HAP-1 (cell line): Measurements from ENCODE around the gene SLC35D2.
A peak's percentile ranks its signal among the peaks of the same experiment; 100 is the strongest.
"Not testable (repeated sequence)": the region's sequence is repeated elsewhere in the genome, so short reads cannot be mapped to it uniquely, and the experiment has no call there.

Experiments
- DNase-seq, 2 experiments: peaks; one replicate each; pipeline ENCODE4 v3.0.0-alpha.2; 2016 to 2020; ENCODE audit warnings: low spot score in 2 of 2
- H3K27me3 ChIP-seq: fragments of 250-450 bp; sonication (Bioruptor Pico); 2 replicates; pipeline ENCODE4 v1.5.1; 2020; ENCODE audit warnings: low read depth, mild to moderate bottlenecking, moderate library complexity
- H3K36me3 ChIP-seq: fragments of 250-450 bp; sonication (Bioruptor Pico); replicated peaks from 2 replicates; pipeline ENCODE4 v1.5.1; 2020; ENCODE audit warnings: mild to moderate bottlenecking
- H3K4me1 ChIP-seq: fragments of 250-450 bp; sonication (Bioruptor Pico); 2 replicates; pipeline ENCODE4 v1.5.1; 2020; ENCODE audit warnings: mild to moderate bottlenecking
- H3K4me3 ChIP-seq: fragments of 250-450 bp; sonication (Bioruptor Pico); 2 replicates; pipeline ENCODE4 v1.5.1; 2020; ENCODE audit warnings: mild to moderate bottlenecking, moderate library complexity
- H3K9me3 ChIP-seq: fragments of 250-450 bp; sonication (Bioruptor Pico); 2 replicates; pipeline ENCODE4 v1.5.1; 2020; ENCODE audit warnings: mild to moderate bottlenecking, moderate library complexity
- in situ Hi-C: fragments of 300-500 bp; cut with MboI; formaldehyde crosslinking; loops from 3 replicates; pipeline ENCODE4 v1.14.3; 2020; ENCODE audit warnings: low sequenced_read_pairs, inconsistent platforms, mixed read lengths

SLC35D2 gene

DNA sequence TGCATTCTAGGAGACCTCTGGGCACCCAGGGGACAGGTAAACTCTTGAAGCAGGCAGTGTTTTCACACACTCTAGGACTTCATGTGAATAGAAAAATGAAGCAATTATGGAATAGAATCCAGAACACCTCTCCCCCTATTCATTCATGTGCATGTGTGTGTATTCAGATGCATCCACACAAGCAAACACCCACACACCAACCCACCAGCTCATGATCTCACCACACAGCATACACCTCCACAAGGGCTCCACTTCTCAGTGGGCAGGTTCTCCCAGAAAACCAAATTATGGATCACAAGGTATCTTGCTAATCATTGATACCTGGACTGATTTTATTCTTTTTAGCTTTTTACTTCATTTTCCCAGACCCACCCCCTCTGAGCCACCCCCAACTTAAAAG lies 60.3 kb downstream of the SLC35D2 start:
- no peaks in the 10 kb centered on the region for H3K36me3 ChIP-seq
- in situ Hi-C loops = loop anchor here (10.0 kb wide), 1 partner anchor 342 kb away; no protein-coding TSS in a partner anchor

GRCh38 chr9:96322736-96323135 lies 60.8 kb downstream of the SLC35D2 start:
- not testable (repeated sequence) for H3K4me1 ChIP-seq, H3K27me3 ChIP-seq, DNase-seq, H3K9me3 ChIP-seq, H3K36me3 ChIP-seq, H3K4me3 ChIP-seq
- in situ Hi-C loops = loop anchor here (10.0 kb wide), 1 partner anchor 342 kb away; no protein-coding TSS in a partner anchor

More for the DNA sequence above, 60.3 kb downstream of the SLC35D2 start:
- H3K4me1 ChIP-seq = no peaks in the 10 kb centered on the region
- H3K4me3 ChIP-seq = no peak overlapping the region
- no peak for DNase-seq
- no peaks in the 10 kb centered on the region for H3K9me3 ChIP-seq
- H3K27me3 ChIP-seq = no peaks in the 10 kb centered on the region

DNA sequence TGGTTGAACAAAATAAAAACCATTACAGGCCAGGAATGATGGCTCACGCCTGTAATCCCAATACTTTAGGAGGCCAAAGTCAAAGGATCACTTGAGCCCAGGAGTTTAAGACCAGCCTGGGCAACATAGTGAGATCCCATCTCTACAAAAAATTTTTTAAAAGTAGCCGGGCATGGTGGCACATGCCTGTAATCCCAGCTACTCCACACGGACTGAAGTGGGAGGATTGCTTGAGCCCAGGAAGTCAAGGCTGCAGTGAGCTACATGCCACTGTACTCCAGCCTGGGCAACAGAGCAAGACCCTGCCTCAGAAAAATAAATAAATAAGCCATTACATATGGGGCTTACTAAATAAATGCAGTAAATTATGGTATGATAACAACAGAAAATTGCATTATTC lies 61.3 kb downstream of the SLC35D2 start:
- not testable (repeated sequence) for H3K27me3 ChIP-seq, H3K4me1 ChIP-seq, H3K36me3 ChIP-seq, H3K4me3 ChIP-seq, DNase-seq, H3K9me3 ChIP-seq
- in situ Hi-C loops = loop anchor here (10.0 kb wide), 1 partner anchor 343 kb away; no protein-coding TSS in a partner anchor

DNA sequence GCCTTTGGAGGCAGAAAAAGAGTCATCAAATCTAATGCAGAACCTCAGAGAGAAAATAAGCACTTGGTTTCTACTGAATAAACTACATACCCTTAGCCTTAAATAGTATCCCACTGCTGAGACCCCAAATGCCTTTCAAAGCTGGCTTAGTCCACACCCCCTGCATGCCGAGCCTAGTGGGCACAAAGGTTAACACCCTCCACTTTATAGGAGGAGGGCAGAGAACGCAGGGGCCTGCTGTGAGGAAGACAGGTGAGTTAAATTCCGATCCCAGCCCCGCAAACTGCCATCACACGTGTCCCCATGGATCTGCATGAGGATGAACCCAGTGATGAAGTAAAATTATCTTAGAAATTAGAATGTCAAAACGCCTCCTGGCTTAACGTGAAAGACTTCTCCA lies 62.0 kb downstream of the SLC35D2 start:
- Histone ChIP-seq H3K4me3 (no peak overlapping the region), H3K27me3 (no peaks in the 10 kb centered on the region), H3K36me3 (no peaks in the 10 kb centered on the region), H3K9me3 (no peaks in the 10 kb centered on the region), H3K4me1 (no peaks in the 10 kb centered on the region)
- no peak for DNase-seq
- in situ Hi-C loops = loop anchor here (10.0 kb wide), 1 partner anchor 343 kb away; no protein-coding TSS in a partner anchor

GRCh38 chr9:96320749-96321280 lies 62.7 kb downstream of the SLC35D2 start:
- no peaks in the 10 kb centered on the region for H3K4me1 ChIP-seq
- H3K36me3 ChIP-seq = no peaks in the 10 kb centered on the region
- no peak for DNase-seq
- no peak overlapping the region for H3K4me3 ChIP-seq
- in situ Hi-C loops = loop anchor here (10.0 kb wide), 1 partner anchor 344 kb away; no protein-coding TSS in a partner anchor
- no peaks in the 10 kb centered on the region for H3K27me3 ChIP-seq
- no peaks in the 10 kb centered on the region for H3K9me3 ChIP-seq

- Histone ChIP-seq H3K9me3 (no peaks in the 10 kb centered on the region; the same call in 1 of the 2 replicates), H3K4me3 (no peak overlapping the region), H3K36me3 (no peaks in the 10 kb centered on the region), H3K4me1 (no peaks in the 10 kb centered on the region), H3K27me3 (no peaks in the 10 kb centered on the region)
- in situ Hi-C loops = no loop called here
- no peak for DNase-seq
Observed at GRCh38 chr9:96318921-96319565, 64.5 kb downstream of the SLC35D2 start.

GRCh38 chr9:96317335-96317980 lies 66.1 kb downstream of the SLC35D2 start:
- H3K9me3 ChIP-seq = peaks cover 11% of the 10 kb centered on the region; the same call in 1 of the 2 replicates
- no peaks in the 10 kb centered on the region for H3K36me3 ChIP-seq
- H3K27me3 ChIP-seq = no peaks in the 10 kb centered on the region
- H3K4me3 ChIP-seq = no peak overlapping the region
- in situ Hi-C loops = no loop called here
- H3K4me1 ChIP-seq = no peaks in the 10 kb centered on the region
- DNase-seq = peak; percentile 54 to 67

DNA sequence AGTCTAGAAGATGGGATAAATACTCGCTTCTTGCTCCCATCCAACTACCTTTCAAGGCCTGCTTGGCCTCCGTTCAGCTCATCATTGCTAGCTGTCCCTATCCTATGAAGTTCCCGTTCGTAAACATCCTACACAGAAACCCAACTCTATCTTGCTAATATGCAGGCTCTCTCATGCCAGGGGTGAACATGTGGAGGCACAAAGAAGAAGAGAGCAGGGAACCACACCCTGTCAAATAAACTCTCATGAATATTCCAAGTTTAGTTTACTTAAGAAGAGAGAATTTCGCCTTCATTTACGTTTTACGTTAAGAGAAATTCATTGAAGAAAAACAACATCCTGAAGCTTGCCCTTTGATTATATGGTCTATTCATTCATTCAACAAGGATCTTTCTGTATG lies 73.7 kb downstream of the SLC35D2 start:
- Histone ChIP-seq H3K9me3 (peaks cover 11% of the 10 kb centered on the region; the same call in 1 of the 2 replicates), H3K27me3 (no peaks in the 10 kb centered on the region), H3K4me3 (no peak overlapping the region), H3K4me1 (no peaks in the 10 kb centered on the region), H3K36me3 (no peaks in the 10 kb centered on the region)
- DNase-seq = no peak
- in situ Hi-C loops = loop anchor here (5.0 kb wide), 1 partner anchor 73 kb away; no protein-coding TSS in a partner anchor

DNA sequence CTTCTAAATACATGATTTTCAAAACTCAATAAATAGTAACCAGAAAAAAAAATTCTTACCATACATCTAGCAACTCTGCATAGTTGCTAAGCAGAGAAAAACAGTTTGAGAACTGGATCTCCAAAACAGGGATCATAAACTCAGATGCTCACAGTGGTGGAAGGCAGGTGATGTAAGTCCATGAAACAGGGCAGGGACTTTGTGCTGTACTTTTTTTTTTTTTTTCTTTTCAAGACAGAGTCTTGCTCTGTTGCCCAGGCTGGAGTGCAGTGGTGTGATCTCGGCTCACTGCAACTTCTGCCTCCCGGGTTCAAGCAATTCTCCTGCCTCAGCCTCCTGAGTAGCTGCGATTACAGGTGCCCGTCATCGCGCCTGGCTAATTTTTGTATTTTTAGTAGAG lies 76.6 kb downstream of the SLC35D2 start:
- H3K4me3 ChIP-seq, H3K27me3 ChIP-seq, H3K36me3 ChIP-seq, DNase-seq, in situ Hi-C loops, H3K4me1 ChIP-seq, H3K9me3 ChIP-seq: not testable (repeated sequence)

DNA sequence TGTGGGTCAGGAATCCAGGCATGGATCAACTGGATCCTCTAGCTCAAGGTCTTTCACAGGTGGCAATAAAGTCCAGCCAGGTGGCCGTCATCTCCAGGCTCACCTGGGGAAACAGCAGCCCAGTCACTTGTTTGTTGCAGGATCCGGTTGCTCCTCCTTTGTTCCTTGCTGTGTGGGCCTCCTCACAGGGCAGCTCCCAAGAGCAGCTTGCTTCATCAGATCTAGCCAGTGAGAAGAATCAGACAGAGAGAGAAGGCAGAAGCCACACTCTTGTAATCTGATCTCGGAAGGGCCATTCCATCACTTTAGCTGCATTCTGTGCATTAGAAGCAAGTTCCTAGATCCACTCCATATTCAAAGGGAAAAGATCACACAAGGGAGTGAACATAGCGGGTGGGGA lies 78.3 kb downstream of the SLC35D2 start:
- H3K4me3 ChIP-seq = no peak overlapping the region
- H3K4me1 ChIP-seq = peaks cover 8% of the 10 kb centered on the region
- no peaks in the 10 kb centered on the region; the same call in 1 of the 2 replicates for H3K36me3 ChIP-seq
- H3K27me3 ChIP-seq = no peaks in the 10 kb centered on the region
- no peak for DNase-seq
- no peaks in the 10 kb centered on the region for H3K9me3 ChIP-seq
- in situ Hi-C loops = no loop called here

- Histone ChIP-seq H3K4me3 (no peak overlapping the region), H3K36me3 (no peaks in the 10 kb centered on the region; the same call in 1 of the 2 replicates), H3K9me3 (no peaks in the 10 kb centered on the region), H3K27me3 (no peaks in the 10 kb centered on the region), H3K4me1 (peaks cover 8% of the 10 kb centered on the region)
- in situ Hi-C loops = no loop called here
- no peak for DNase-seq
Observed at GRCh38 chr9:96304230-96304629, 79.3 kb downstream of the SLC35D2 start.

GRCh38 chr9:96302021-96302420 lies 81.5 kb downstream of the SLC35D2 start, which contains the start of gene HSD17B3:
TSS of gene HSD17B3 (minus strand) at chr9:96302176. CDS start at chr9:96302104, 72 bp downstream.
- no peaks in the 10 kb centered on the region for H3K27me3 ChIP-seq
- DNase-seq = peak; percentile 62 to 90
- no peak within 1 kb of the TSS for H3K4me3 ChIP-seq
- no peaks in the 10 kb centered on the region for H3K9me3 ChIP-seq
- in situ Hi-C loops = no loop called here
- no peaks in the 10 kb centered on the region; the same call in 1 of the 2 replicates for H3K36me3 ChIP-seq
- peaks cover 8% of the 10 kb centered on the region for H3K4me1 ChIP-seq

DNA sequence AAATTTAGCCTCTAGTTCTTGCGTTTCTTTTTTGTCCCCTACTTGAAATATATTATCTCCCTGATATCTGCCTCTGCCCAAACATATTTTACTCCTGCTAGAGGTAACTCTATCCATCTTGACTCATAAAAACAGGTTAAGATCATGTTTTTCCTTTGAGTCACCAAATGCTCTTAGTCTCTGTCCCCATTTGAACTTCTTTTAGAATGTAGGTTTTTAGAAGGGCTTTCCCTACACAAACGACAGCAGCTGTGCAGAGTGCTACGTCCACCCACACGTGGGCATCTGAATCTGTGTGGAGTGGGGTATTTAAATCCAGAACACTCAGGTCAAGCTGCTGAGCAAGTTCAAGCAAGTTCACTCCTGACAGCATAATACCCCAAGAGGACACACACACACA lies 83.7 kb downstream of the SLC35D2 start:
- no peak for DNase-seq
- H3K4me1 ChIP-seq = peaks cover 8% of the 10 kb centered on the region
- H3K9me3 ChIP-seq = no peaks in the 10 kb centered on the region
- no peaks in the 10 kb centered on the region; the same call in 1 of the 2 replicates for H3K36me3 ChIP-seq
- H3K27me3 ChIP-seq = no peaks in the 10 kb centered on the region
- no peak overlapping the region for H3K4me3 ChIP-seq
- in situ Hi-C loops = no loop called here

GRCh38 chr9:96294159-96294545 lies 89.4 kb downstream of the SLC35D2 start:
- Histone ChIP-seq H3K4me3 (no peak overlapping the region), H3K36me3 (no peaks in the 10 kb centered on the region), H3K9me3 (no peaks in the 10 kb centered on the region), H3K4me1 (no peaks in the 10 kb centered on the region; the same call in 1 of the 2 replicates), H3K27me3 (no peaks in the 10 kb centered on the region)
- DNase-seq = no peak
- in situ Hi-C loops = no loop called here
